ENCODE data around the gene JAK1. TPM values are rescaled to one million over a fixed set of nuclear protein-coding genes. Genes with fewer than 3 reads are reported as not detected.

Gene JAK1
- total and polyA plus RNA-seq, 2 experiments from 2014 or later: 90.8 to 124 TPM

DNA sequence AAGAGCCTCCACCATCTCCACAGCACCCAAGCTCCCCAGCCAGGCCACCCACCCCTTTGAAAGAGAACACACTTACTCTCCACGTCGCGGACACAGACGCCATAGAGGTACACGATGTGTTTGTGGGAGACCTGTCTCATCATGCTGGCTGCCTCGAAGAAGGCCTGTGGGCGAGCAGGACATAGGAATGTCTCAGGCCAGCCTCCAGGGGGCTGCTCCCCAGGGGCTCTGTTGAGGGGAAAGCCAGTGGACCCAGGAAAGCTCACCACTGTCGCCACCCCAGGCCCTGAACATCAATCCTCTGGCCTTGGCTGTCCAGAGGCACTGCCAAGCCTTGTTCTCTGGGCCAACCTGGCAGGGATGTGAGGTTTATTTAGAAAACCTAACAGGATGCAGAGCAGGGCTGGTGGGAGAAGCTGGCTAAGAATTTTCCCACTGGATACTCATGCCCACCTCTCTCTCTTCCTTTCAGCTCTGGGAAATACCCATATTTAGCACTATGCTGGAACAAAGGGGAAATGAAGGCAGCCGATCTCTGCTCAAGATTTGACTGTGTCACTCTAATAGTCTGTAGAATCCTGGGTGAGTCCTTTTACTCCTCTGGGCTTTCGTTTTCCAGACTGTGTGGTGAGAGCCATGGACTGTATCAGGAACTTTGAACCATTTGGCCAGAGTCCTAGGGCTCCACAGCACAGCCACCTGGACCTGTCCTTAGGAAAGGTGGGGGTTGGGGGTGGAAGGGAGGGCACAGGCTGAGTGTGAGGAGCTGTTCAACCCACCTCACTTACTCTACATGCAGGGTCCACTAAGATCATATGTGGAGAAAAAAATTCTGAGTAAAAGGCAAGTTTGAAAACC, 119.5 kb downstream of the JAK1 start:
- no peak overlapping the region for H3K4me2 ChIP-seq (ENCODE audit: unreplicated experiment)
- WGBS, 2 experiments (ENCODE audit: low coverage in 1 of 2, low lambda C conversion rate in 2 of 2, missing lambda C conversion rate in 2 of 2): 94 to 95% methylated on average over 10 of the region's 10 CpGs
- peaks cover 4% of the 10 kb centered on the region; the same call in 1 of the 2 replicates for H3K4me1 ChIP-seq (ENCODE audit: insufficient read depth)
- H3K4me3 ChIP-seq: no peak overlapping the region
- no peak overlapping the region for H3K27ac ChIP-seq
- no peaks in the 10 kb centered on the region for H3F3A ChIP-seq (ENCODE audit: insufficient read depth)
- H3K27me3 ChIP-seq (replicated peaks; ENCODE audit: insufficient read depth): no peaks in the 10 kb centered on the region
- no peaks in the 10 kb centered on the region for H4K20me1 ChIP-seq (ENCODE audit: insufficient read depth)
- no peaks in the 10 kb centered on the region for H3K79me2 ChIP-seq (ENCODE audit: insufficient read depth)
- no peak overlapping the region for H2AFZ ChIP-seq
- no peaks in the 10 kb centered on the region for H3K9me2 ChIP-seq (ENCODE audit: insufficient read depth)
- H3K9me3 ChIP-seq (ENCODE audit: low read depth): no peaks in the 10 kb centered on the region
- TF ChIP-seq EZH2 (IDR thresholded peaks at IDR 0.05; ENCODE audit: insufficient read depth, poor library complexity, severe bottlenecking) (no peak), EZH2phosphoT487 (IDR thresholded peaks at IDR 0.05; ENCODE audit: insufficient read depth, low read depth) (no peak)
- in situ Hi-C loops (cut with MboI): no loop called here
- peaks cover 32% of the 10 kb centered on the region; the same call in 1 of the 2 replicates for H3K36me3 ChIP-seq (ENCODE audit: low read depth)
- DNase-seq: no peak
- no peak overlapping the region for H3K9ac ChIP-seq

DNA sequence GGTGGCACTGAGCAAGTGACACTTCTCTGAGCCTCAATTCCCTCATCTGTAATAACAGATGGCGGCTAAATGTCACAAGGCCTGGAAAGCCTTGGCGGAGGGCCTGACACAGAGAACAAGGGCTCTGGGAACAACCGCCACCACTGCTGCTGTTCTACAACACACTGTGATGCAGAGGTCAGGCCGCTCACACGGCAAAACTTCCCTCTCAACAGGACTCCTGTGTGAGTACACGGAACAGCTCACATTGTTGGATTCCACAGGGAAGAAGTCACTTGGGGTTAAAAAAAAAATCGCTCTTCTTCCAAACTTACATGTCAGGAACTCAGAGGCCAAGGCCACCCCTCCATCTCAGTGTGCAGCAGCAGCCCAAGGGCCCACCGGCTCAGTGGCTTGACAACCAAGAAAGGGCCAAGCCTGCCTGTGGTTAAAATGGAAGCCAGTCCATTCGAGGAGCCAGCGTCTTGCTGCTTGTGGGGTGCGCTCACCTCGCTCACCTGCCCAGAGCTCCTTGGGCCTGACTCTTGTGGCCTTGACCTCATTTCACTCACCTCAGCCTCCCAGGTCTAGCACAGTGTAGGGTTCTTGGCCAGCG, 120.4 kb downstream of the JAK1 start:
- Histone ChIP-seq H3K9ac (no peak overlapping the region), H3K9me3 (ENCODE audit: low read depth) (no peaks in the 10 kb centered on the region), H3K9me2 (ENCODE audit: insufficient read depth) (no peaks in the 10 kb centered on the region), H3K36me3 (ENCODE audit: low read depth) (peaks cover 37% of the 10 kb centered on the region; the same call in 1 of the 2 replicates), H4K20me1 (ENCODE audit: insufficient read depth) (no peaks in the 10 kb centered on the region), H2AFZ (no peak overlapping the region), H3K4me1 (ENCODE audit: insufficient read depth) (peaks cover 6% of the 10 kb centered on the region; the same call in 1 of the 2 replicates), H3K79me2 (ENCODE audit: insufficient read depth) (no peaks in the 10 kb centered on the region), H3K4me3 (no peak overlapping the region), H3K4me2 (ENCODE audit: unreplicated experiment) (no peak overlapping the region), H3K27me3 (replicated peaks; ENCODE audit: insufficient read depth) (no peaks in the 10 kb centered on the region), H3K27ac (no peak overlapping the region), H3F3A (ENCODE audit: insufficient read depth) (no peaks in the 10 kb centered on the region)
- no peak for TF ChIP-seq EZH2 (IDR thresholded peaks at IDR 0.05; ENCODE audit: insufficient read depth, poor library complexity, severe bottlenecking)
- no peak for TF ChIP-seq EZH2phosphoT487 (IDR thresholded peaks at IDR 0.05; ENCODE audit: insufficient read depth, low read depth)
- in situ Hi-C loops (cut with MboI): no loop called here
- no peak for DNase-seq
- WGBS, 2 experiments (ENCODE audit: low coverage in 1 of 2, low lambda C conversion rate in 2 of 2, missing lambda C conversion rate in 2 of 2): 93% methylated on average over 13 of the region's 13 CpGs

DNA sequence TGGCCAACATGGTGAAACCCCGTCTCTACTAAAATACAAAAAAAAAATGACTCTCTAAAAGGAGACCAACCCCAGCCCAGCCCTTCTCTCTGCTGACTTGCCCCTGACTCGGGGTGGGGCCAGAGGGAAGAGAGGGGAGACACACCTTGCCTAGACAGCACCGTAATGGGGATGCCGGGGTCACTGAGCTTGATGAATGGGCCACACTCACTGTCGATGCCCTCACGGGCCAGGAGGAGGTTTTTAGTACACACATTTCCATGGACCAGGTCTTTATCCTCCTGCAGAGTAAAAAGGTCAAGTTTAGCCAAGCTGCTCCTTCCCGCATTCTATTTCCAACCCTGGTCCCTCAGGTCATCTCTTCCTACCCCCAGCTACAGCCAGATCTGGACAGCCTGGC, 121.7 kb downstream of the JAK1 start:
- Histone ChIP-seq H3K9me2 (ENCODE audit: insufficient read depth) (no peaks in the 10 kb centered on the region), H2AFZ (no peak overlapping the region), H3K4me2 (ENCODE audit: unreplicated experiment) (no peak overlapping the region), H3K27ac (no peak overlapping the region), H3K9ac (no peak overlapping the region), H3F3A (ENCODE audit: insufficient read depth) (no peaks in the 10 kb centered on the region), H4K20me1 (ENCODE audit: insufficient read depth) (no peaks in the 10 kb centered on the region), H3K36me3 (ENCODE audit: low read depth) (peaks cover 48% of the 10 kb centered on the region; the same call in 1 of the 2 replicates), H3K9me3 (ENCODE audit: low read depth) (no peaks in the 10 kb centered on the region), H3K4me3 (no peak overlapping the region), H3K79me2 (ENCODE audit: insufficient read depth) (no peaks in the 10 kb centered on the region), H3K4me1 (ENCODE audit: insufficient read depth) (peaks cover 6% of the 10 kb centered on the region; the same call in 1 of the 2 replicates), H3K27me3 (replicated peaks; ENCODE audit: insufficient read depth) (no peaks in the 10 kb centered on the region)
- TF ChIP-seq EZH2phosphoT487 (IDR thresholded peaks at IDR 0.05; ENCODE audit: insufficient read depth, low read depth) (no peak), EZH2 (IDR thresholded peaks at IDR 0.05; ENCODE audit: insufficient read depth, poor library complexity, severe bottlenecking) (no peak)
- no peak for DNase-seq
- WGBS, 2 experiments (ENCODE audit: low coverage in 1 of 2, low lambda C conversion rate in 2 of 2, missing lambda C conversion rate in 2 of 2): 98 to 99% methylated on average over 7 of the region's 7 CpGs
- in situ Hi-C loops (cut with MboI): no loop called here

DNA sequence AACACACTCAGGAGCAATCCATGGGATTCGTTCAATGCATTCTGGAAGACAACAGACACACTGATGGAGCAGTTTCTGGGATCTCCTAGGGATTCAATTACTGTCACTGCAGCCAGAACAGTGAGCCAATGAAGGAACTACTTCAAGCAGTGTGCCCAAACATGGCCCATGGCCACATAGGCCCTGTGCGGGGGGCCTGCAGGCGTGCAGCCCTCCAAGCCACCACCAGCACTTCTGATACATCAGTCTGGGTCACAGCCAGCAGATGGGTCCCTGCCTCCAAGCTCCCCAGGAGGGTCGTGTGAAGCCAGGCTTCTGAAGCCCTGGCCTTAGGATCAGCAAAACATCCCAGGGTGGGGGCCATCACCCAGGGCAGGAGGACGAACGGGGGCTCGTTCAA, 122.2 kb downstream of the JAK1 start:
- no peak overlapping the region for H3K27ac ChIP-seq
- no peak overlapping the region for H2AFZ ChIP-seq
- no peaks in the 10 kb centered on the region for H4K20me1 ChIP-seq (ENCODE audit: insufficient read depth)
- H3K36me3 ChIP-seq (ENCODE audit: low read depth): peaks cover 48% of the 10 kb centered on the region; the same call in 1 of the 2 replicates
- no peak overlapping the region for H3K9ac ChIP-seq
- in situ Hi-C loops (cut with MboI): no loop called here
- 85% methylated on average over 7 of the region's 7 CpGs for WGBS, 2 experiments (ENCODE audit: low coverage in 1 of 2, low lambda C conversion rate in 2 of 2, missing lambda C conversion rate in 2 of 2)
- no peak overlapping the region for H3K4me2 ChIP-seq (ENCODE audit: unreplicated experiment)
- H3K9me3 ChIP-seq (ENCODE audit: low read depth): no peaks in the 10 kb centered on the region
- no peak for DNase-seq
- H3F3A ChIP-seq (ENCODE audit: insufficient read depth): no peaks in the 10 kb centered on the region
- H3K79me2 ChIP-seq (ENCODE audit: insufficient read depth): no peaks in the 10 kb centered on the region
- no peak overlapping the region for H3K4me3 ChIP-seq
- peaks cover 6% of the 10 kb centered on the region; the same call in 1 of the 2 replicates for H3K4me1 ChIP-seq (ENCODE audit: insufficient read depth)
- no peaks in the 10 kb centered on the region for H3K9me2 ChIP-seq (ENCODE audit: insufficient read depth)
- TF ChIP-seq EZH2 (IDR thresholded peaks at IDR 0.05; ENCODE audit: insufficient read depth, poor library complexity, severe bottlenecking) (no peak), EZH2phosphoT487 (IDR thresholded peaks at IDR 0.05; ENCODE audit: insufficient read depth, low read depth) (no peak)
- H3K27me3 ChIP-seq (replicated peaks; ENCODE audit: insufficient read depth): no peaks in the 10 kb centered on the region

Data from GM23248 (cell line).